Neural progenitor cell (in vitro differentiated cells): ENCODE data around the gene STX16. TPM values are rescaled to one million over a fixed set of nuclear protein-coding genes. Genes with fewer than 3 reads are reported as not detected.
A peak's percentile ranks its signal among the peaks of the same experiment; 100 is the strongest.

Experiments
- DNase-seq: peaks from one replicate; pipeline ENCODE4 v3.0.0-alpha.2; 2016; ENCODE audit warnings: low spot score
- H2AFZ ChIP-seq: fragments of 200-600 bp; sonication (generic); replicated peaks from 2 replicates; pipeline ENCODE4 v1.6.1; 2016; ENCODE audit warnings: antibody characterized with exemption
- H3F3A ChIP-seq: fragments of 200-600 bp; sonication (generic); 2 replicates; pipeline ENCODE4 v1.6.1; 2016; ENCODE audit warnings: antibody characterized with exemption, low read depth
- H3K27ac ChIP-seq: fragments of 200-600 bp; sonication (generic); 2 replicates; pipeline ENCODE4 v1.5.1; 2016; ENCODE audit warnings: mild to moderate bottlenecking
- H3K27me3 ChIP-seq: fragments of 200-600 bp; sonication (generic); 2 replicates; pipeline ENCODE4 v1.6.1; 2016; ENCODE audit warnings: mild to moderate bottlenecking, moderate library complexity
- H3K36me3 ChIP-seq: fragments of 200-600 bp; sonication (generic); 2 replicates; pipeline ENCODE4 v1.5.1; 2016
- H3K4me1 ChIP-seq: fragments of 200-600 bp; sonication (generic); 2 replicates; pipeline ENCODE4 v1.6.1; 2016; ENCODE audit warnings: mixed run types
- H3K4me2 ChIP-seq: fragments of 200-600 bp; sonication (generic); 2 replicates; pipeline ENCODE4 v1.6.1; 2016
- H3K4me3 ChIP-seq: fragments of 200-600 bp; sonication (generic); 2 replicates; pipeline ENCODE4 v1.5.1; 2016
- H3K79me2 ChIP-seq: fragments of 200-600 bp; sonication (generic); 2 replicates; pipeline ENCODE4 v1.6.1; 2016; ENCODE audit warnings: low read depth
- H3K9ac ChIP-seq: fragments of 200-600 bp; sonication (generic); 2 replicates; pipeline ENCODE4 v1.6.1; 2016
- H3K9me3 ChIP-seq: fragments of 200-600 bp; sonication (generic); 2 replicates; pipeline ENCODE4 v1.5.1; 2016; ENCODE audit warnings: low read depth
- H4K20me1 ChIP-seq: fragments of 200-600 bp; sonication (generic); 2 replicates; pipeline ENCODE4 v1.6.1; 2016; ENCODE audit warnings: low read depth
- H3K27ac Mint-ChIP-seq: 3 replicates; pipeline ENCODE4 v1.8.0; 2021; ENCODE audit warnings: mixed read lengths
- H3K27me3 Mint-ChIP-seq: 2 replicates; pipeline ENCODE4 v1.8.0; 2022; ENCODE audit warnings: low read depth, mild to moderate bottlenecking, inconsistent platforms, moderate library complexity, mixed read lengths; ENCODE audit not compliant: insufficient read depth
- H3K36me3 Mint-ChIP-seq: 3 replicates; pipeline ENCODE4 v1.8.0; 2021; ENCODE audit warnings: mixed read lengths
- H3K4me1 Mint-ChIP-seq: 3 replicates; pipeline ENCODE4 v1.8.0; 2021; ENCODE audit warnings: mixed read lengths
- H3K4me3 Mint-ChIP-seq: 3 replicates; pipeline ENCODE4 v1.8.0; 2021; ENCODE audit warnings: mild to moderate bottlenecking, moderate library complexity, mixed read lengths
- H3K9me3 Mint-ChIP-seq: 3 replicates; pipeline ENCODE4 v1.8.0; 2020; ENCODE audit warnings: mixed read lengths
- EZH2 ChIP-seq: fragments of 200-600 bp; sonication (generic); IDR thresholded peaks from 2 replicates; pipeline ENCODE4 v1.6.1; 2017; ENCODE audit warnings: antibody characterized with exemption, mild to moderate bottlenecking, moderate library complexity
- EZH2phosphoT487 ChIP-seq: fragments of 200-600 bp; sonication (generic); IDR thresholded peaks from 2 replicates; pipeline ENCODE4 v1.6.1; 2017; ENCODE audit warnings: antibody characterized with exemption
- total RNA-seq: library from RNA; depleted of rRNA; stranded (reverse); fragments of >200 nt; gene quantifications from 2 replicates; pipeline ENCODE4 v1.2.3, GENCODE V29; 2015; ENCODE audit warnings: low replicate concordance
- TF ChIP-seq, protein P1 (sequence below): fragments of 200-600 bp; sonication (generic); IDR thresholded peaks from 2 replicates; pipeline ENCODE4 v1.5.1; 2017; ENCODE audit warnings: antibody characterized with exemption, mild to moderate bottlenecking

STX16 gene
- total RNA-seq, 1 donor from 2014 or later = 46.6 TPM

DNA sequence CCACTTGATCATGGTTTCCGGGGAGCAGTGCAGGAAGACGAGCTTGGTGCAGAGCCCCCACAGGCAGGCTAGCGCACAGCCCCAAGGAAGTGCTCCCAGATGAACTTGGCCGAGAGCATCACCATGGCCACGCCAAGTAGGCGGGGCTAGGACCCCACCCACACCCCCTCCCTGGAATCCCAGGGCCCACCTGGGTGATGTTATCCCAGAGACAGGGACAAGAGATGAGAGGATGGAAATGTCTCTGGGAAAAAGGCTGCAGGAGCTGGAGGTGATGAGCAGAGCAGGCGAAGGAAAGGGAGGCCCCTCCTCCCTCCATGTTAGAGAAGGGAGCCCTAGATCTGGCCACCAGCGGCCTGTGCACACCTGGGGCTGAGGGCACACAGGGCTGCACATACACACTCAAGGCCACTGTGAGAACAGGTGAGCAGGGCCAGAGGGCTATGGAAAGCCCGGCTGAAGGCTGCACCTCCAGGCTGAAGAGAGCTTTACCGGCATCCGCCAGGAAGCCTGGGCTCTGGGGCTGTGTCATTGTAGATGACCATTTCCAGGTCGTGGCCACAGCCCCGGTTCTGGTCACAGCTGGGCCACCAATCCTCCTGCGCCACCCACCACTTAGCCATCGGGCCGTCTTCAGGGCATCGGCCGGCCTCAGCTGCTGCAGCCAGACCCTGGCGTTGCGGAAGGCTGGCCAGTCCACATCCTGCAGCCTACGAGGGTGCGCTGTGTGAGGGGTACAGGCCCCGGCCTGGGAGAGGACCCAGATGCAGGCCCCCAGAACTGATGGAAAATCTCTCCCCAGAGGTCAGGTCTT is 66.4 kb downstream of the STX16 start:
- Histone ChIP-seq H3K27ac (no peak overlapping the region), H3K27me3 (no peaks in the 10 kb centered on the region), H3K79me2 (no peaks in the 10 kb centered on the region), H3F3A (no peaks in the 10 kb centered on the region), H3K9me3 (no peaks in the 10 kb centered on the region), H2AFZ (no peak overlapping the region), H4K20me1 (no peaks in the 10 kb centered on the region), H3K4me1 (peaks cover 7% of the 10 kb centered on the region), H3K4me3 (no peak overlapping the region), H3K4me2 (no peak overlapping the region), H3K36me3 (no peaks in the 10 kb centered on the region), H3K9ac (no peak overlapping the region)
- no peak for TF ChIP-seq EZH2phosphoT487
- no peak for TF ChIP-seq EZH2
- TF ChIP-seq, protein P1, sequence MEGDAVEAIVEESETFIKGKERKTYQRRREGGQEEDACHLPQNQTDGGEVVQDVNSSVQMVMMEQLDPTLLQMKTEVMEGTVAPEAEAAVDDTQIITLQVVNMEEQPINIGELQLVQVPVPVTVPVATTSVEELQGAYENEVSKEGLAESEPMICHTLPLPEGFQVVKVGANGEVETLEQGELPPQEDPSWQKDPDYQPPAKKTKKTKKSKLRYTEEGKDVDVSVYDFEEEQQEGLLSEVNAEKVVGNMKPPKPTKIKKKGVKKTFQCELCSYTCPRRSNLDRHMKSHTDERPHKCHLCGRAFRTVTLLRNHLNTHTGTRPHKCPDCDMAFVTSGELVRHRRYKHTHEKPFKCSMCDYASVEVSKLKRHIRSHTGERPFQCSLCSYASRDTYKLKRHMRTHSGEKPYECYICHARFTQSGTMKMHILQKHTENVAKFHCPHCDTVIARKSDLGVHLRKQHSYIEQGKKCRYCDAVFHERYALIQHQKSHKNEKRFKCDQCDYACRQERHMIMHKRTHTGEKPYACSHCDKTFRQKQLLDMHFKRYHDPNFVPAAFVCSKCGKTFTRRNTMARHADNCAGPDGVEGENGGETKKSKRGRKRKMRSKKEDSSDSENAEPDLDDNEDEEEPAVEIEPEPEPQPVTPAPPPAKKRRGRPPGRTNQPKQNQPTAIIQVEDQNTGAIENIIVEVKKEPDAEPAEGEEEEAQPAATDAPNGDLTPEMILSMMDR = no peak
- H3K27ac Mint-ChIP-seq = no peak overlapping the region
- peaks cover 15% of the 10 kb centered on the region for H3K4me1 Mint-ChIP-seq
- DNase-seq = no peak
- H3K27me3 Mint-ChIP-seq = peaks cover 8% of the 10 kb centered on the region
- H3K36me3 Mint-ChIP-seq = no peaks in the 10 kb centered on the region
- no peak overlapping the region for H3K4me3 Mint-ChIP-seq
- H3K9me3 Mint-ChIP-seq = no peaks in the 10 kb centered on the region

DNA sequence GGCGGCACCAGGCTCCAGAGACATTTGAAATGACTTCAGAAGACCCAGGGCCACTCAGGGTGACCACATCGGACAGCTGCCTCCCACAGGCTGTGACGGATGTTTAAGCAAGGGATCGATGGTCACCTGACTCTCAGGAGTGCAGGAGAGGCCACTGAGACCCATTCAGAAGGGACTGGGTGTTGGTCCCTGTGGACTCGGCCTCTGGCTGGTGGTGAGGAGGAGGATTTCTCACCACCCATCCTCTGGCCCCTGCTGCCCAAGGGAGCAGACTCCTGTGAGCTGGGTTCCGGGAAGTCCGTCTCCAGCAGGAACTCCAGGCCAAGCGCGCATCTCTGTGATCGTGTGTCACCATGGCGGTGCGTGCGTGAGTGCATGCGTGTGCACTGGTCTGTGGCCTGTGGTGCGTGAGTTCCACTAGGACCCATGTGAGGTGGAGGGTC is 67.1 kb downstream of the STX16 start:
- Histone ChIP-seq H3K27me3 (no peaks in the 10 kb centered on the region), H2AFZ (no peak overlapping the region), H3K4me1 (peaks cover 7% of the 10 kb centered on the region), H3K36me3 (no peaks in the 10 kb centered on the region), H3K9me3 (no peaks in the 10 kb centered on the region), H3K4me2 (no peak overlapping the region), H4K20me1 (no peaks in the 10 kb centered on the region), H3K4me3 (no peak overlapping the region), H3K27ac (no peak overlapping the region), H3K9ac (no peak overlapping the region), H3K79me2 (no peaks in the 10 kb centered on the region), H3F3A (no peaks in the 10 kb centered on the region)
- no peak overlapping the region for H3K27ac Mint-ChIP-seq
- no peaks in the 10 kb centered on the region for H3K9me3 Mint-ChIP-seq
- no peaks in the 10 kb centered on the region for H3K36me3 Mint-ChIP-seq
- peaks cover 10% of the 10 kb centered on the region for H3K27me3 Mint-ChIP-seq
- TF ChIP-seq, protein P1 = no peak
- no peak for TF ChIP-seq EZH2phosphoT487
- TF ChIP-seq EZH2 = no peak
- H3K4me3 Mint-ChIP-seq = no peak overlapping the region
- H3K4me1 Mint-ChIP-seq = peaks cover 22% of the 10 kb centered on the region
- DNase-seq = no peak

DNA sequence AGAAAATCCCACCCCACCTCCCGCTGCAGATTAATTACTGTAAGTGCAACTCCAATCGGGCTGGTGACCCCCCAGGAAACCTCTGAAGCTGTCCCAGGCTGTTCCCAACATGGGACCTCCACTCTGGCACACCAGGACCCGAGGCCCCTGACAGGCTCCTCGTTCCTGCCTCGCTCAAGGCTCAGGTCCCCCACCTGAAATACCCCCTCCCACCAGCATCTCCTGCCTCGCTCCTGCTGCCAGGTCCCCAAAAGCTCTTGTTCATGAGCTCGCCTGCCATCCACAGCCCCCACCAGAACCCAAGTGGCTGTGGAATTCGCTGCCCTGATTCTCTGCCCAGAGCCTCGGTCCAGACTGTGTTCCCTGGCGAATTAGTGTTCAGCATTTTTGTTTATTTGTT is 67.6 kb downstream of the STX16 start:
- peaks cover 23% of the 10 kb centered on the region for H3K4me1 Mint-ChIP-seq
- no peaks in the 10 kb centered on the region for H3K36me3 Mint-ChIP-seq
- DNase-seq = no peak
- H3K4me2 ChIP-seq = no peak overlapping the region
- no peak overlapping the region for H3K27ac ChIP-seq
- H3K79me2 ChIP-seq = no peaks in the 10 kb centered on the region
- no peak overlapping the region for H3K4me3 ChIP-seq
- no peaks in the 10 kb centered on the region for H3K9me3 Mint-ChIP-seq
- no peaks in the 10 kb centered on the region for H3K27me3 ChIP-seq
- H3K4me1 ChIP-seq = peaks cover 7% of the 10 kb centered on the region
- H3K9ac ChIP-seq = no peak overlapping the region
- H2AFZ ChIP-seq = no peak overlapping the region
- TF ChIP-seq EZH2phosphoT487 (no peak), EZH2 (no peak)
- TF ChIP-seq, protein P1 = no peak
- no peak overlapping the region for H3K4me3 Mint-ChIP-seq
- peaks cover 9% of the 10 kb centered on the region for H3K27me3 Mint-ChIP-seq
- peak overlapping the region; percentile 46 for H3K27ac Mint-ChIP-seq
- H3K36me3 ChIP-seq = no peaks in the 10 kb centered on the region
- H3F3A ChIP-seq = no peaks in the 10 kb centered on the region
- H3K9me3 ChIP-seq = no peaks in the 10 kb centered on the region
- H4K20me1 ChIP-seq = no peaks in the 10 kb centered on the region
